ENCODE measurements around the gene FUT9. TPM values are rescaled to one million over a fixed set of nuclear protein-coding genes. Genes with fewer than 3 reads are reported as not detected.

FUT9 gene
- total RNA-seq, 6 experiments from 2014 or later: not detected

DNA sequence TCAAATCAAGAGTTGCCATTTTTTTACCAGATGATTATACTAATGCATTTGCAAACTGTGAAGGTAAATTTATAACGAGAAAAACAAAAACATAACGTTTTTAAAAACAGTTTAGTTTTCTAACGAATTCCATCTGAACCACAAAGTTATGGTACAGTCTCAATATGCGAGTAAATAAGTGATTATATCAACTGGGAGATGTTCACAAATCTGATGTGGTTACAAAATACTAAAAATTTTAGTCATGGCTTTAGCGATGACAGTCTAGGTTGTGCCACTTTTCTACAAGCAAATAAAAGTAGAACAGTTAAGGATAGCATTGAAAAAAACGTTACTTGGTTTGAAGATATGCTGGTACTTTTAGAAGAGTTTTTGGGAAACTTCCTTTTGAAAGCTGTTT lies 186.8 kb downstream of the FUT9 start:
- Mint-ChIP-seq H3K4me3 (no peak overlapping the region), H3K9me3 (peaks cover 7% of the 10 kb centered on the region), H3K27ac (no peak overlapping the region), H3K36me3 (ENCODE audit: low read depth) (no peaks in the 10 kb centered on the region), H3K27me3 (ENCODE audit: insufficient read depth) (no peaks in the 10 kb centered on the region), H3K4me1 (ENCODE audit: low read depth) (no peaks in the 10 kb centered on the region)
- no peak for TF ChIP-seq CTCF (IDR thresholded peaks at IDR 0.05)
- no peak for DNase-seq

DNA sequence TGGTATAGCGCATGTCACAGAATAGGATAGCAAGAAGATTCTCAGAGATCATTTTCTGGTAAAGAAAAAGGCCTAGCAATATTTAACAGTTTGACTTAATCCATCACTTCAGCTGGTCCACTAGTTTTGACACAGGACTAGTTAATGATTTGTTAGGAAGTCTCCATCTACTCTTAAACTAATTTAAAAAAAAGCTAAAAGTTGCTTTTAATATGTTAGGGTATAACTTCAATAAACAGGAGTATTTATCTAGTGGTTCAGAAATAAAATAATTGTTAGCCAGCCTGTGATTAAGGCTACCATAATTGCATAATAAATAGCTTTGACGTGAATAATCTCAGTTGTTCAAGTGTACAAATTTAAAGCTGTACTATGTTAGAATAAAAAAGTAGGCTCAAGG lies 195.6 kb downstream of the FUT9 start:
- H3K36me3 Mint-ChIP-seq (ENCODE audit: low read depth): no peaks in the 10 kb centered on the region
- no peaks in the 10 kb centered on the region for H3K4me1 Mint-ChIP-seq (ENCODE audit: low read depth)
- DNase-seq: no peak
- no peak overlapping the region for H3K27ac Mint-ChIP-seq
- no peak for TF ChIP-seq CTCF (IDR thresholded peaks at IDR 0.05)
- no peak overlapping the region for H3K4me3 Mint-ChIP-seq
- H3K27me3 Mint-ChIP-seq (ENCODE audit: insufficient read depth): no peaks in the 10 kb centered on the region
- H3K9me3 Mint-ChIP-seq: peaks cover 19% of the 10 kb centered on the region

- H3K4me3 Mint-ChIP-seq: no peak overlapping the region
- no peaks in the 10 kb centered on the region for H3K4me1 Mint-ChIP-seq (ENCODE audit: low read depth)
- no peak for TF ChIP-seq CTCF (IDR thresholded peaks at IDR 0.05)
- peaks cover 24% of the 10 kb centered on the region for H3K9me3 Mint-ChIP-seq
- H3K27ac Mint-ChIP-seq: no peak overlapping the region
- no peak for DNase-seq
- H3K27me3 Mint-ChIP-seq (ENCODE audit: insufficient read depth): no peaks in the 10 kb centered on the region
- no peaks in the 10 kb centered on the region for H3K36me3 Mint-ChIP-seq (ENCODE audit: low read depth)
Measured at GRCh38 chr6:96212066-96212465, 196.3 kb downstream of the FUT9 start.

GRCh38 chr6:96213784-96214183 lies 198.0 kb downstream of the FUT9 start:
- DNase-seq: no peak
- peaks cover 23% of the 10 kb centered on the region for H3K9me3 Mint-ChIP-seq
- H3K36me3 Mint-ChIP-seq (ENCODE audit: low read depth): no peaks in the 10 kb centered on the region
- no peak for TF ChIP-seq CTCF (IDR thresholded peaks at IDR 0.05)
- H3K27me3 Mint-ChIP-seq (ENCODE audit: insufficient read depth): no peaks in the 10 kb centered on the region
- no peaks in the 10 kb centered on the region for H3K4me1 Mint-ChIP-seq (ENCODE audit: low read depth)
- no peak overlapping the region for H3K4me3 Mint-ChIP-seq
- no peak overlapping the region for H3K27ac Mint-ChIP-seq

- no peak for TF ChIP-seq CTCF (IDR thresholded peaks at IDR 0.05)
- Mint-ChIP-seq H3K9me3 (peaks cover 47% of the 10 kb centered on the region), H3K36me3 (ENCODE audit: low read depth) (peaks cover 6% of the 10 kb centered on the region; the same call in 1 of the 2 replicates), H3K4me3 (no peak overlapping the region), H3K27ac (no peak overlapping the region), H3K27me3 (ENCODE audit: insufficient read depth) (no peaks in the 10 kb centered on the region; the same call in 1 of the 2 replicates), H3K4me1 (ENCODE audit: low read depth) (no peaks in the 10 kb centered on the region)
- no peak for DNase-seq
Measured at GRCh38 chr6:96223695-96224094, 207.9 kb downstream of the FUT9 start.

- H3K4me3 Mint-ChIP-seq: no peak overlapping the region
- no peak for DNase-seq
- peaks cover 6% of the 10 kb centered on the region; the same call in 1 of the 2 replicates for H3K36me3 Mint-ChIP-seq (ENCODE audit: low read depth)
- H3K9me3 Mint-ChIP-seq: peaks cover 35% of the 10 kb centered on the region
- H3K27me3 Mint-ChIP-seq (ENCODE audit: insufficient read depth): no peaks in the 10 kb centered on the region
- H3K4me1 Mint-ChIP-seq (ENCODE audit: low read depth): no peaks in the 10 kb centered on the region
- no peak overlapping the region for H3K27ac Mint-ChIP-seq
- TF ChIP-seq CTCF (IDR thresholded peaks at IDR 0.05): no peak
Measured at GRCh38 chr6:96227135-96227534, 211.4 kb downstream of the FUT9 start.

Measured in HFFc6 (cell line).